ENCODE results near the gene NUDT3. TPM values are rescaled to one million over a fixed set of nuclear protein-coding genes. Genes with fewer than 3 reads are reported as not detected.
"Not testable (repeated sequence)": the region's sequence is repeated elsewhere in the genome, so short reads cannot be mapped to it uniquely, and the experiment has no call there.

The NUDT3 gene
- total RNA-seq, 4 donors from 2014 or later, result 40.0 to 71.9 (median 50.6) TPM

- ATAC-seq (no peak), DNase-seq (no peak)
- Histone ChIP-seq H3K4me3 (no peak overlapping the region), H3K27ac (peak overlapping the region; percentile 85 to 94 (median 89)), H3K36me3 (no peaks in the 10 kb centered on the region), H3K9me3 (no peaks in the 10 kb centered on the region), H3K27me3 (no peaks in the 10 kb centered on the region), H3K4me1 (peaks cover 80 to 91% of the 10 kb centered on the region in 2 donors)
- in situ Hi-C loops (cut with MboI; ENCODE audit: low sequenced_read_pairs in 4 of 4) (no loop called here), intact Hi-C loops (cut with DNase I; ENCODE audit: low total_unique reads) (no loop called here)
- TF ChIP-seq POLR2A (IDR thresholded peaks at IDR 0.05) (no peak), CTCF (IDR thresholded peaks at IDR 0.05 in 4 of 5, conservative IDR thresholded peaks at IDR 0.05 in 1 of 5) (no peak)
These were observed 34.5 kb downstream of the NUDT3 start for GRCh38 chr6:34357937-34358336.

- no peak for DNase-seq
- in situ Hi-C loops (cut with MboI; ENCODE audit: low sequenced_read_pairs in 4 of 4), result no loop called here
- peak; percentile 61 to 76 for ATAC-seq
- H3K9me3 ChIP-seq, result no peaks in the 10 kb centered on the region
- no peaks in the 10 kb centered on the region for H3K27me3 ChIP-seq
- H3K36me3 ChIP-seq, result no peaks in the 10 kb centered on the region
- H3K4me1 ChIP-seq, result peaks cover 71 to 90% of the 10 kb centered on the region in 2 donors
- peak overlapping the region; percentile 85 to 94 (median 89) for H3K27ac ChIP-seq
- TF ChIP-seq POLR2A (IDR thresholded peaks at IDR 0.05), result no peak
- no peak for TF ChIP-seq CTCF (IDR thresholded peaks at IDR 0.05 in 4 of 5, conservative IDR thresholded peaks at IDR 0.05 in 1 of 5)
- H3K4me3 ChIP-seq, result no peak overlapping the region
- intact Hi-C loops (cut with DNase I; ENCODE audit: low total_unique reads), result no loop called here
These were observed 36.6 kb downstream of the NUDT3 start for GRCh38 chr6:34355889-34356288.

- intact Hi-C loops (cut with DNase I; ENCODE audit: low total_unique reads); ATAC-seq; in situ Hi-C loops (cut with MboI; ENCODE audit: low sequenced_read_pairs in 4 of 4); H3K9me3 ChIP-seq; H3K36me3 ChIP-seq; H3K27me3 ChIP-seq; H3K4me3 ChIP-seq; DNase-seq: not testable (repeated sequence)
- peak overlapping the region in 3 of 4 donors; percentile 21 to 66 (median 47) for H3K27ac ChIP-seq
- H3K4me1 ChIP-seq, result peaks cover 64 to 83% of the 10 kb centered on the region in 2 donors
These were observed 38.2 kb downstream of the NUDT3 start for GRCh38 chr6:34354230-34354629.

- H3K36me3 ChIP-seq; H3K27me3 ChIP-seq; DNase-seq; H3K9me3 ChIP-seq; ATAC-seq; in situ Hi-C loops (cut with MboI; ENCODE audit: low sequenced_read_pairs in 4 of 4); H3K4me3 ChIP-seq; intact Hi-C loops (cut with DNase I; ENCODE audit: low total_unique reads): not testable (repeated sequence)
- Histone ChIP-seq H3K4me1 (peaks cover 59 to 76% of the 10 kb centered on the region in 2 donors), H3K27ac (peak overlapping the region; percentile 21 to 66 (median 38))
These were observed 38.9 kb downstream of the NUDT3 start for GRCh38 chr6:34353530-34353929.

- peaks cover 47 to 65% of the 10 kb centered on the region in 2 donors for H3K4me1 ChIP-seq
- no peak for DNase-seq
- intact Hi-C loops (cut with DNase I; ENCODE audit: low total_unique reads) (no loop called here), in situ Hi-C loops (cut with MboI; ENCODE audit: low sequenced_read_pairs in 4 of 4) (no loop called here)
- TF ChIP-seq CTCF (IDR thresholded peaks at IDR 0.05 in 4 of 5, conservative IDR thresholded peaks at IDR 0.05 in 1 of 5) (no peak), POLR2A (IDR thresholded peaks at IDR 0.05) (no peak)
- H3K27ac ChIP-seq, result peak overlapping the region; percentile 21 to 66 (median 38)
- no peaks in the 10 kb centered on the region for H3K36me3 ChIP-seq
- ATAC-seq, result no peak
- no peaks in the 10 kb centered on the region for H3K27me3 ChIP-seq
- no peak overlapping the region for H3K4me3 ChIP-seq
- no peaks in the 10 kb centered on the region for H3K9me3 ChIP-seq
These were observed 40.0 kb downstream of the NUDT3 start for GRCh38 chr6:34352305-34352937.

DNA sequence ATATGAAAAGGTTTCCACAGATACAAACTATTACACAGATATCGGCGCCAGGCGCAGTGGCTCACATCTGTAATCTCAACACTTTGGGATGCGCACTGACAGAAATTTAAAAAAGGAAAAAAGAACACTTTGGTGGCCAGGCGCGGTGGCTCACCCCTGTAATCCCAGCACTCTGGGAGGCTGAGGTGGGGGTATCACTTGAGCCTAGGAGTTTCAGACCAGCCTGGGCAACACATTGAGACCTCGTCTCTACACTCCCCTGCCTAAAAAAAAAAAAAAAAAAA lies 41.6 kb downstream of the NUDT3 start:
- Histone ChIP-seq H3K27me3 (no peaks in the 10 kb centered on the region), H3K9me3 (no peaks in the 10 kb centered on the region), H3K4me1 (peaks cover 35 to 63% of the 10 kb centered on the region in 2 donors), H3K4me3 (no peak overlapping the region), H3K27ac (peak overlapping the region in 3 of 4 donors; percentile 25 to 52 (median 47)), H3K36me3 (no peaks in the 10 kb centered on the region)
- no peak for ATAC-seq
- in situ Hi-C loops (cut with MboI; ENCODE audit: low sequenced_read_pairs in 4 of 4) (no loop called here), intact Hi-C loops (cut with DNase I; ENCODE audit: low total_unique reads) (no loop called here)
- DNase-seq, result no peak
- TF ChIP-seq CTCF (IDR thresholded peaks at IDR 0.05 in 4 of 5, conservative IDR thresholded peaks at IDR 0.05 in 1 of 5) (no peak), POLR2A (IDR thresholded peaks at IDR 0.05) (no peak)

Data from gastrocnemius medialis (tissue), 4 donors.